NT2/D1 (cell line): ENCODE data around the gene PNPLA7.

ENCODE experiments used
- DNase-seq: peaks from one replicate; pipeline ENCODE4 v3.0.0-alpha.2; 2011; ENCODE audit warnings: low read depth, low spot score
- H3K27me3 ChIP-seq: 2 replicates; pipeline ENCODE4 v1.6.0; 2011; ENCODE audit warnings: mild to moderate bottlenecking; ENCODE audit not compliant: insufficient read length, insufficient read depth
- H3K36me3 ChIP-seq: 2 replicates; pipeline ENCODE4 v1.6.1; 2011; ENCODE audit warnings: mild to moderate bottlenecking, low read length, mixed read lengths; ENCODE audit not compliant: insufficient read depth, insufficient read length
- H3K4me1 ChIP-seq: 2 replicates; pipeline ENCODE4 v1.5.1; 2011; ENCODE audit not compliant: insufficient read depth, insufficient read length
- H3K4me3 ChIP-seq: 2 replicates; pipeline ENCODE4 v1.5.1; 2011; ENCODE audit warnings: low read depth; ENCODE audit not compliant: insufficient read length
- H3K9ac ChIP-seq: 2 replicates; pipeline ENCODE4 v1.6.0; 2011; ENCODE audit warnings: low read depth; ENCODE audit not compliant: insufficient read length
- H3K9me3 ChIP-seq: 2 replicates; pipeline ENCODE4 v1.5.1; 2011; ENCODE audit warnings: mild to moderate bottlenecking, low read length; ENCODE audit not compliant: insufficient read depth
- SUZ12 ChIP-seq: IDR thresholded peaks from 2 replicates; pipeline ENCODE4 v1.6.1; 2011; ENCODE audit not compliant: insufficient read length, insufficient read depth; ENCODE audit errors: extremely low read depth
- YY1 ChIP-seq: IDR thresholded peaks from 2 replicates; pipeline ENCODE4 v1.6.1; 2011; ENCODE audit not compliant: insufficient read length, insufficient read depth
- ZNF274 ChIP-seq: IDR thresholded peaks from 2 replicates; pipeline ENCODE4 v1.6.1; 2011; ENCODE audit warnings: mild to moderate bottlenecking, low read depth, low read length

Gene PNPLA7

GRCh38 chr9:137581361-137582285 is 31.4 kb upstream of the PNPLA7 start:
- Histone ChIP-seq H3K9ac (peak overlapping the region; percentile 44), H3K36me3 (peaks cover 76% of the 10 kb centered on the region), H3K27me3 (no peaks in the 10 kb centered on the region), H3K4me3 (no peak overlapping the region), H3K4me1 (peaks cover 24% of the 10 kb centered on the region), H3K9me3 (no peaks in the 10 kb centered on the region)
- TF ChIP-seq SUZ12, result no peak
- TF ChIP-seq YY1, result no peak
- TF ChIP-seq ZNF274, result no peak
- DNase-seq, result no peak

GRCh38 chr9:137580954-137581322 is 30.7 kb upstream of the PNPLA7 start:
- TF ChIP-seq ZNF274 (no peak), YY1 (no peak), SUZ12 (no peak)
- H3K4me1 ChIP-seq, result peaks cover 24% of the 10 kb centered on the region
- H3K27me3 ChIP-seq, result no peaks in the 10 kb centered on the region
- H3K9ac ChIP-seq, result peak overlapping the region; percentile 44
- DNase-seq, result no peak
- H3K9me3 ChIP-seq, result no peaks in the 10 kb centered on the region
- peaks cover 76% of the 10 kb centered on the region for H3K36me3 ChIP-seq
- no peak overlapping the region for H3K4me3 ChIP-seq

GRCh38 chr9:137580209-137580953 is 30.2 kb upstream of the PNPLA7 start:
- TF ChIP-seq ZNF274 (no peak), SUZ12 (no peak), YY1 (no peak)
- no peak for DNase-seq
- H3K9ac ChIP-seq, result peak overlapping the region; percentile 58
- H3K4me3 ChIP-seq, result no peak overlapping the region
- H3K9me3 ChIP-seq, result no peaks in the 10 kb centered on the region
- no peaks in the 10 kb centered on the region for H3K27me3 ChIP-seq
- peaks cover 24% of the 10 kb centered on the region for H3K4me1 ChIP-seq
- peaks cover 76% of the 10 kb centered on the region for H3K36me3 ChIP-seq

- Histone ChIP-seq H3K4me1 (peaks cover 24% of the 10 kb centered on the region), H3K9me3 (no peaks in the 10 kb centered on the region), H3K9ac (peak overlapping the region; percentile 73), H3K4me3 (peak overlapping the region; percentile 10), H3K36me3 (peaks cover 76% of the 10 kb centered on the region), H3K27me3 (no peaks in the 10 kb centered on the region)
- DNase-seq, result no peak
- TF ChIP-seq YY1 (no peak), ZNF274 (no peak), SUZ12 (no peak)
These were observed 29.0 kb upstream of the PNPLA7 start for GRCh38 chr9:137579259-137579604.

GRCh38 chr9:137578518-137579258 is 28.5 kb upstream of the PNPLA7 start, which contains the start of gene DPH7:
Gene DPH7 (minus strand): TSS chr9:137578925. CDS start chr9:137578777, 148 bp downstream.
- Histone ChIP-seq H3K27me3 (no peaks in the 10 kb centered on the region), H3K36me3 (peaks cover 76% of the 10 kb centered on the region), H3K4me3 (peak within 1 kb of the TSS; percentile 94), H3K9ac (peak within 1 kb of the TSS; percentile 97), H3K4me1 (peaks cover 24% of the 10 kb centered on the region), H3K9me3 (no peaks in the 10 kb centered on the region)
- DNase-seq, result peak; percentile 90
- no peak for TF ChIP-seq SUZ12
- TF ChIP-seq ZNF274, result no peak
- no peak for TF ChIP-seq YY1

GRCh38 chr9:137575716-137576411 is 25.7 kb upstream of the PNPLA7 start:
- Histone ChIP-seq H3K27me3 (no peaks in the 10 kb centered on the region), H3K9me3 (no peaks in the 10 kb centered on the region), H3K9ac (peak overlapping the region; percentile 9), H3K36me3 (peaks cover 64% of the 10 kb centered on the region), H3K4me3 (no peak overlapping the region), H3K4me1 (peaks cover 11% of the 10 kb centered on the region)
- TF ChIP-seq YY1 (no peak), ZNF274 (no peak), SUZ12 (no peak)
- no peak for DNase-seq
